Ishikawa (cell line): ENCODE measurements around the gene ISOC2.

Experiments
- CEBPB ChIP-seq: IDR thresholded peaks from 2 replicates; pipeline ENCODE4 v1.6.1; 2012
- CREB1 ChIP-seq: IDR thresholded peaks from 2 replicates; pipeline ENCODE4 v1.6.1; 2012; ENCODE audit warnings: low read depth
- EP300 ChIP-seq: IDR thresholded peaks from 2 replicates; pipeline ENCODE4 v1.6.1; 2012; ENCODE audit warnings: borderline replicate concordance
- FOXM1 ChIP-seq: IDR thresholded peaks from 2 replicates; pipeline ENCODE4 v1.6.1; 2012; ENCODE audit warnings: low read depth, borderline replicate concordance
- NFIC ChIP-seq: IDR thresholded peaks from 2 replicates; pipeline ENCODE4 v1.6.1; 2012
- RAD21 ChIP-seq: IDR thresholded peaks from 2 replicates; pipeline ENCODE4 v1.6.1; 2012; ENCODE audit warnings: low read depth
- TAF1 ChIP-seq: IDR thresholded peaks from 2 replicates; pipeline ENCODE4 v1.6.1; 2012; ENCODE audit warnings: low read depth, mild to moderate bottlenecking
- TCF12 ChIP-seq: IDR thresholded peaks from 2 replicates; pipeline ENCODE4 v1.6.1; 2012; ENCODE audit warnings: low read depth
- TEAD4 ChIP-seq: IDR thresholded peaks from 2 replicates; pipeline ENCODE4 v1.6.1; 2012
- YY1 ChIP-seq: IDR thresholded peaks from 2 replicates; pipeline ENCODE4 v1.6.1; 2012; ENCODE audit warnings: low read depth
- ZBTB7A ChIP-seq: IDR thresholded peaks from 2 replicates; pipeline ENCODE4 v1.6.1; 2012; ENCODE audit warnings: low read depth
- TF ChIP-seq, protein P1 (sequence below): IDR thresholded peaks from 2 replicates; pipeline ENCODE4 v1.6.1; 2012
- TF ChIP-seq, protein P2 (sequence below): IDR thresholded peaks from 2 replicates; pipeline ENCODE4 v1.6.1; 2012; ENCODE audit warnings: low read depth, mild to moderate bottlenecking
- TF ChIP-seq, protein P3 (sequence below): IDR thresholded peaks from 2 replicates; pipeline ENCODE4 v1.6.1; 2012

DNA sequence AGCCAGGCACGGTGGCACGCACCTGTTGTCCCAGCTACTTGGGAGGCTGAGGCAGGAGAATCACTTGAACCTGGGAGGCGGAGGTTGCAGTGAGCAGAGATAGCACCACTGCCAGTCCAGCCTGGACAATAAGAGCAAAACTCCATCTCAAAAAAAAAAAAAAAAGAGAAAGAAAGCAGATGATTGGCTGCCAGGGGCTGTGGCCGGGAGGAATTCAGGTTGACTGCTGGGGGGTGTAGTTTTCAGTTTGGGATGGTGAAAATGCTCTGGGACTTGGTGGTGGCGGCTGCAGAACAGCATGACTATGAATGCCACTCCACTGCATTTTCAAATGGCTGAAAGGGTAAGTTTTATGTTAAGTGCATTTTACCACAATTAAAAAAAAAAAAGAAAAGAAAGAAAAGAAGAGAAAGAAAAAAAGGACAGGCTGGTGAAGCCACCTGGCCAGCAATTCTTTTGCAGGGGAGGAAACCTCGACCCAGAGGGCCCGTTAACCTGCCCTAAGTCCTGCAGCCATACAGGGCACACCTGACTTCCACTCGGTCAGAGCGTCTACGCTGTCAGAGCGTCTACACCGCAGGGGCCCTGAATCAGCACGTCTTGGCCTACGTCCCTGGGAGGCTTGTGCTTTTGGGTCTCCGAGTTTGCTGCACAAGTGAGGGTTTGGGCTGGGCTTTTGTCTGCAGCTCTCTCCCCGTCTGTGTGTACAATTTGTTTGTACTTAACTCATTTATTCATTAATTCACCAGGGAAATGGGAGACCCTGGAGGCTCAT lies 3.6 kb downstream of the ISOC2 start:
- TF ChIP-seq, protein P1, sequence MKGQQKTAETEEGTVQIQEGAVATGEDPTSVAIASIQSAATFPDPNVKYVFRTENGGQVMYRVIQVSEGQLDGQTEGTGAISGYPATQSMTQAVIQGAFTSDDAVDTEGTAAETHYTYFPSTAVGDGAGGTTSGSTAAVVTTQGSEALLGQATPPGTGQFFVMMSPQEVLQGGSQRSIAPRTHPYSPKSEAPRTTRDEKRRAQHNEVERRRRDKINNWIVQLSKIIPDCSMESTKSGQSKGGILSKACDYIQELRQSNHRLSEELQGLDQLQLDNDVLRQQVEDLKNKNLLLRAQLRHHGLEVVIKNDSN: no peak
- TF ChIP-seq, protein P2, sequence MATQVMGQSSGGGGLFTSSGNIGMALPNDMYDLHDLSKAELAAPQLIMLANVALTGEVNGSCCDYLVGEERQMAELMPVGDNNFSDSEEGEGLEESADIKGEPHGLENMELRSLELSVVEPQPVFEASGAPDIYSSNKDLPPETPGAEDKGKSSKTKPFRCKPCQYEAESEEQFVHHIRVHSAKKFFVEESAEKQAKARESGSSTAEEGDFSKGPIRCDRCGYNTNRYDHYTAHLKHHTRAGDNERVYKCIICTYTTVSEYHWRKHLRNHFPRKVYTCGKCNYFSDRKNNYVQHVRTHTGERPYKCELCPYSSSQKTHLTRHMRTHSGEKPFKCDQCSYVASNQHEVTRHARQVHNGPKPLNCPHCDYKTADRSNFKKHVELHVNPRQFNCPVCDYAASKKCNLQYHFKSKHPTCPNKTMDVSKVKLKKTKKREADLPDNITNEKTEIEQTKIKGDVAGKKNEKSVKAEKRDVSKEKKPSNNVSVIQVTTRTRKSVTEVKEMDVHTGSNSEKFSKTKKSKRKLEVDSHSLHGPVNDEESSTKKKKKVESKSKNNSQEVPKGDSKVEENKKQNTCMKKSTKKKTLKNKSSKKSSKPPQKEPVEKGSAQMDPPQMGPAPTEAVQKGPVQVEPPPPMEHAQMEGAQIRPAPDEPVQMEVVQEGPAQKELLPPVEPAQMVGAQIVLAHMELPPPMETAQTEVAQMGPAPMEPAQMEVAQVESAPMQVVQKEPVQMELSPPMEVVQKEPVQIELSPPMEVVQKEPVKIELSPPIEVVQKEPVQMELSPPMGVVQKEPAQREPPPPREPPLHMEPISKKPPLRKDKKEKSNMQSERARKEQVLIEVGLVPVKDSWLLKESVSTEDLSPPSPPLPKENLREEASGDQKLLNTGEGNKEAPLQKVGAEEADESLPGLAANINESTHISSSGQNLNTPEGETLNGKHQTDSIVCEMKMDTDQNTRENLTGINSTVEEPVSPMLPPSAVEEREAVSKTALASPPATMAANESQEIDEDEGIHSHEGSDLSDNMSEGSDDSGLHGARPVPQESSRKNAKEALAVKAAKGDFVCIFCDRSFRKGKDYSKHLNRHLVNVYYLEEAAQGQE: no peak
- TF ChIP-seq, protein P3, sequence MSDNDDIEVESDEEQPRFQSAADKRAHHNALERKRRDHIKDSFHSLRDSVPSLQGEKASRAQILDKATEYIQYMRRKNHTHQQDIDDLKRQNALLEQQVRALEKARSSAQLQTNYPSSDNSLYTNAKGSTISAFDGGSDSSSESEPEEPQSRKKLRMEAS: no peak
- no peak for TF ChIP-seq EP300
- no peak for TF ChIP-seq TAF1
- TF ChIP-seq ZBTB7A: no peak
- TF ChIP-seq TEAD4: no peak
- no peak for TF ChIP-seq CREB1
- TF ChIP-seq RAD21: no peak
- no peak for TF ChIP-seq CEBPB
- TF ChIP-seq TCF12: no peak
- no peak for TF ChIP-seq YY1
- TF ChIP-seq FOXM1: no peak
- TF ChIP-seq NFIC: no peak
